Natural killer cell (primary cell): Measurements from ENCODE around the gene GORASP1. TPM values are rescaled to one million over a fixed set of nuclear protein-coding genes. Genes with fewer than 3 reads are reported as not detected.

Experiments used
- ATAC-seq, 3 donors: fragments of 150-1000 bp in 2 of 3; fragments of 200-7000 bp in 1 of 3; cut with Tn5 transposase; 1 replicate in 1 of 3; 2 replicates in 2 of 3; pipeline ENCODE4 v1.10.0; 2021; ENCODE audit warnings: mild to moderate bottlenecking in 2 of 3, moderate library complexity in 2 of 3
- DNase-seq, 2 donors: peaks; one replicate each; pipeline versions ENCODE4 v3.0.0 to v3.0.0-alpha.2; 2013 to 2021; ENCODE audit warnings: mixed read lengths in 1 of 2
- H3K27ac ChIP-seq: one replicate; pipeline ENCODE4 v1.5.1; 2013; ENCODE audit warnings: mild to moderate bottlenecking, low read length
- H3K27me3 ChIP-seq: one replicate; pipeline ENCODE4 v1.6.1; 2013; ENCODE audit warnings: low read length; ENCODE audit not compliant: control insufficient read depth, insufficient read depth
- H3K36me3 ChIP-seq: one replicate; pipeline ENCODE4 v1.6.1; 2013; ENCODE audit warnings: low read length; ENCODE audit not compliant: control insufficient read depth, insufficient read depth
- H3K4me1 ChIP-seq: one replicate; pipeline ENCODE4 v1.6.1; 2013; ENCODE audit warnings: low read length; ENCODE audit not compliant: control insufficient read depth, insufficient read depth
- H3K4me3 ChIP-seq: one replicate; pipeline ENCODE4 v1.5.1; 2013; ENCODE audit warnings: low read length
- H3K9me3 ChIP-seq: one replicate; pipeline ENCODE4 v1.6.1; 2013; ENCODE audit warnings: low read length; ENCODE audit not compliant: control insufficient read depth, insufficient read depth
- H3K27ac Mint-ChIP-seq, 2 donors: one replicate each; pipeline ENCODE4 v1.8.0; 2022; ENCODE audit warnings: mild to moderate bottlenecking in 2 of 2, mixed read lengths in 2 of 2, moderate library complexity in 1 of 2
- H3K27me3 Mint-ChIP-seq, 2 donors: one replicate each; pipeline ENCODE4 v1.8.0; 2022; ENCODE audit warnings: low read depth in 2 of 2, mixed read lengths in 2 of 2
- H3K36me3 Mint-ChIP-seq: one replicate; pipeline ENCODE4 v1.8.0; 2022; ENCODE audit warnings: mixed read lengths
- H3K4me1 Mint-ChIP-seq, 2 donors: one replicate each; pipeline ENCODE4 v1.8.0; 2022; ENCODE audit warnings: mixed read lengths in 2 of 2
- H3K4me3 Mint-ChIP-seq: one replicate; pipeline ENCODE4 v1.8.0; 2022; ENCODE audit warnings: mild to moderate bottlenecking, moderate library complexity, mixed read lengths
- H3K9me3 Mint-ChIP-seq, 2 donors: one replicate each; pipeline ENCODE4 v1.8.0; 2022; ENCODE audit warnings: mixed read lengths in 2 of 2
- CTCF ChIP-seq: fragments of 200-600 bp; IDR thresholded peaks from one replicate; pipeline ENCODE4 v1.8.0; 2022; ENCODE audit warnings: antibody characterized with exemption
- WGBS: methylation state at CpG from one replicate; pipeline ENCODE4 v1.1.7; 2013; ENCODE audit warnings: missing lambda C conversion rate; ENCODE audit not compliant: insufficient coverage; 5-methylcytosine and 5-hydroxymethylcytosine counted together
- intact Hi-C: fragments of 100-400 bp; cut with micrococcal nuclease; formaldehyde crosslinking; loops from one replicate; pipeline ENCODE4 v1.14.2; 2022
- total RNA-seq, 4 donors: library from RNA; stranded (reverse); fragments of 120-200 nt in 1 of 4; gene quantifications; one replicate each; pipeline versions ENCODE4 v1.2.3 to v1.2.4, GENCODE V29; 2013 to 2022

The GORASP1 gene
- total RNA-seq, 3 donors from 2014 or later (not counting 1 experiment from before 2014, with no cell fraction given) = 20.2 to 21.3 (median 20.8) TPM

DNA sequence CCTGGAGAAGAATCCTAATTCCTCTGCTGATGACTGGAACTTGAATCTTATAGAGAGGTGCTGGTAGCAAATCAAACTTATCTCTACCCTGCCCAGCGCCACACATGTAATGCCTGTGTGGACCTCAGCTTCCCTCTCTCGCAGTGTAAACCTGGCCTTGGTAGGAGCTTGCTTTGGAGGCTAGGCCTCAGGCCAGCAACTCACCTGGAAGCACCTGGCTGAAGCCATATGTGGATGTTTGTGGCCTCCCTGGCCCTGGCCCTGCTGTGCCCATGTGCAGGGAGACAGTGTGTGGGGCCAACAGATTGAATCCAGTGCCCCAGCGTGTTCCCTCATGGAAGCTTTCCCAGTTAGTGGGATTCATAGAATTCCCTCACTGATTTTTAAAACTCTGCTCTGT is 8.4 kb upstream of the GORASP1 start:
- H3K27me3 ChIP-seq = no peaks in the 10 kb centered on the region
- Mint-ChIP-seq H3K9me3 (no peaks in the 10 kb centered on the region), H3K27me3 (peaks cover 15 to 36% of the 10 kb centered on the region in 2 donors), H3K27ac (no peak overlapping the region), H3K36me3 (no peaks in the 10 kb centered on the region), H3K4me3 (no peak overlapping the region), H3K4me1 (no peaks in the 10 kb centered on the region)
- DNase-seq = no peak
- no peaks in the 10 kb centered on the region for H3K36me3 ChIP-seq
- TF ChIP-seq CTCF = no peak
- ATAC-seq = no peak
- no peaks in the 10 kb centered on the region for H3K4me1 ChIP-seq
- no peak overlapping the region for H3K27ac ChIP-seq
- no peak overlapping the region for H3K4me3 ChIP-seq
- intact Hi-C loops = no loop called here
- no peaks in the 10 kb centered on the region for H3K9me3 ChIP-seq
- 96% methylated on average over 3 of the region's 3 CpGs for WGBS

- no peak overlapping the region for H3K27ac ChIP-seq
- 78% methylated on average over 5 of the region's 5 CpGs for WGBS
- H3K4me1 ChIP-seq = peaks cover under 1% of the 10 kb centered on the region
- no peaks in the 10 kb centered on the region for H3K27me3 ChIP-seq
- H3K36me3 ChIP-seq = no peaks in the 10 kb centered on the region
- TF ChIP-seq CTCF = no peak
- no peak for ATAC-seq
- H3K4me1 Mint-ChIP-seq = peaks cover 1% of the 10 kb centered on the region in 2 donors
- no peak for DNase-seq
- H3K27me3 Mint-ChIP-seq = peaks cover 14 to 42% of the 10 kb centered on the region in 2 donors
- no peaks in the 10 kb centered on the region for H3K9me3 ChIP-seq
- H3K36me3 Mint-ChIP-seq = no peaks in the 10 kb centered on the region
- H3K9me3 Mint-ChIP-seq = no peaks in the 10 kb centered on the region
- H3K4me3 ChIP-seq = no peak overlapping the region
- intact Hi-C loops = no loop called here
- H3K27ac Mint-ChIP-seq = no peak overlapping the region
- H3K4me3 Mint-ChIP-seq = no peak overlapping the region
Observed at GRCh38 chr3:39114456-39114855, 7.0 kb upstream of the GORASP1 start.

DNA sequence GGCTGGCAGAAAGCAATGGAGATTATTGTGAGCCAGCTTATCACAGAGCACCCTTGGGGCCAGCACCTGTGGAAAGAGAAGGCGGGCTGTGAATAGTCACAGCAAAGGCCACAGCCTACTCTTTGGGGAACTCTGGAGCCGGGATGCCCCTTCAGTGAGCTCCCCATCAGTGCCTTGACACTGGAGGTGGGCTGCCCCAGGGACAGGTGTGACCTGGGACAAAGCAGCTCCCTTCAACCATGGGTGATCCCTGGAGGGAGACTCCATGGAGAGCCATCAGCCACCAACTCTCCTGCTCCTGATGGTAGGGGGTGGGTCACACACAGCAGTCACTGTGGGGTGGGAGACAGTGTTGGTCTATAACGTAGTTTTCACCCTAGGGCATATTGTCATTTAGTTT is 5.9 kb upstream of the GORASP1 start:
- Histone ChIP-seq H3K4me1 (peaks cover 12% of the 10 kb centered on the region), H3K27ac (no peak overlapping the region), H3K36me3 (no peaks in the 10 kb centered on the region), H3K27me3 (no peaks in the 10 kb centered on the region), H3K9me3 (no peaks in the 10 kb centered on the region), H3K4me3 (no peak overlapping the region)
- H3K36me3 Mint-ChIP-seq = no peaks in the 10 kb centered on the region
- no peak for TF ChIP-seq CTCF
- ATAC-seq = no peak
- no peaks in the 10 kb centered on the region for H3K9me3 Mint-ChIP-seq
- peaks cover 18 to 54% of the 10 kb centered on the region in 2 donors for H3K27me3 Mint-ChIP-seq
- WGBS = 96% methylated on average over 2 of the region's 3 CpGs
- no peak for DNase-seq
- no peak overlapping the region for H3K27ac Mint-ChIP-seq
- intact Hi-C loops = no loop called here
- H3K4me3 Mint-ChIP-seq = no peak overlapping the region
- H3K4me1 Mint-ChIP-seq = peaks cover 13% of the 10 kb centered on the region in 2 donors

GRCh38 chr3:39112535-39112934 is 5.1 kb upstream of the GORASP1 start:
- DNase-seq (no peak), ATAC-seq (no peak)
- no peak for TF ChIP-seq CTCF
- Mint-ChIP-seq H3K4me3 (no peak overlapping the region), H3K27ac (no peak overlapping the region), H3K9me3 (no peaks in the 10 kb centered on the region), H3K36me3 (no peaks in the 10 kb centered on the region), H3K27me3 (peaks cover 25 to 57% of the 10 kb centered on the region in 2 donors), H3K4me1 (peaks cover 21% of the 10 kb centered on the region in 2 donors)
- H3K4me3 ChIP-seq = no peak overlapping the region
- 96% methylated on average over 2 of the region's 2 CpGs for WGBS
- intact Hi-C loops = no loop called here
- H3K27ac ChIP-seq = no peak overlapping the region
- H3K4me1 ChIP-seq = peaks cover 19% of the 10 kb centered on the region
- H3K36me3 ChIP-seq = no peaks in the 10 kb centered on the region
- no peaks in the 10 kb centered on the region for H3K27me3 ChIP-seq
- H3K9me3 ChIP-seq = no peaks in the 10 kb centered on the region
